GM19468 (cell line): ENCODE measurements around the gene FRMD4A.
"Not testable (repeated sequence)": the region's sequence is repeated elsewhere in the genome, so short reads cannot be mapped to it uniquely, and the experiment has no call there.

ENCODE experiments used
- ATAC-seq: cut with Tn5 transposase; IDR thresholded peaks from one replicate; pipeline ENCODE4 v1.9.1; 2021; ENCODE audit warnings: mild to moderate bottlenecking, moderate library complexity, moderate number of reproducible peaks; ENCODE audit not compliant: unreplicated experiment; ENCODE audit errors: extremely low read depth

FRMD4A gene

DNA sequence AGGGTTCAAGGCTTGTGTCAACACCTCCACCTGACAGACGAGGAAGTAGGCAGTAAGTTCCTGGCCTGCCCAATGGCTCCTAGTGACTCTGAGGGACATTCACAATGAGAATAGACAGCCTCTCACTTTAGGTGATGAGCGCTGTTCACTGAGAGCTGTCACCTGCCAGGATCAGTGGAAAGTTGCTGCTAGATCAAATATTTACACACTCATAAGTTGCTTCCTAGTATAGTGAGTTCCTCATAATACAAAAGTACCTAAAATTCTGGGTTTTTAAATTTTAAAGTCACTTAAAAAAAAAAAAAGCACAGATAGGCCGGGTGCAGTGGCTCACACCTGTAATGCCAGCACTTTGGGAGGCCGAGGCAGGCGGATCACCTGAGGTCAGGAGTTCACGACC, 423.2 kb downstream of the FRMD4A start:
- no peak for ATAC-seq

DNA sequence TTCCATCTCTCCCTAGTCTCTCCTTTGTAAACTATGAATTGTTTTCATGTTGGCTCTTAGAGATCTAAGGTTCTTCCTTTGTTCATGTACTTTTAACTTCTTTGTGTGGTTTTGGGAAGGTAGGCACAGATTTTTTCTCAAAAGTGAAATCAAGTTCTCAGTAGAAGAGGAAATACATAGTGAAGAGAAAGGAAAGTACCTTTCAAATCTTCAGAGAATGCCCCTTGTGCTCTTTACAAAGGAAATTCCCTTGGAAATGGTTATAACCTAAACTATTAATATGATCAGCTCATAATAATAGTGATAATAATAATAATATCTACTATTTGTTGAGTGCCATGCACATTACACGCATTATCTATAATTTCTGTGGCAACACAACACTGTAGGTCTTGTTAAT, 425.4 kb downstream of the FRMD4A start:
- no peak for ATAC-seq

DNA sequence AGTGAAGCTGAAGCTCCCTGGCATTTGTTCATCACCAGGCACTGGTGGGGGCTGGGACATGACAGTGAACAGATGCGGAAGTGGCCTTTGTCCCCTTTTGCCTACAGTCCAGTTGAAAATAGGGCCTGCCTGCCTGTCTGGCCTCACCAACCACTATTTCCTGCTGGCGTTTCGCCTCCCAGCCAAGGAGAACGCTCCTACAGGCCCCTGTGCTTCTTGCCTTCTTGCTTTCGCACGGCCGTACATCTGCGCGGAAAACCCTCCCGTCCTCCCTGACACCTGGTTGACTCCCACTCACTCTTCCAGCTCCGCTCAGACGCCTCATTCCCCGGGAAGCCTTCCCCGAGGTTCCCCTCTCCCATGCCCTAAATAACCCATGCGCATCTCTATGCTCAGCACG, 426.7 kb downstream of the FRMD4A start:
- ATAC-seq, result no peak

DNA sequence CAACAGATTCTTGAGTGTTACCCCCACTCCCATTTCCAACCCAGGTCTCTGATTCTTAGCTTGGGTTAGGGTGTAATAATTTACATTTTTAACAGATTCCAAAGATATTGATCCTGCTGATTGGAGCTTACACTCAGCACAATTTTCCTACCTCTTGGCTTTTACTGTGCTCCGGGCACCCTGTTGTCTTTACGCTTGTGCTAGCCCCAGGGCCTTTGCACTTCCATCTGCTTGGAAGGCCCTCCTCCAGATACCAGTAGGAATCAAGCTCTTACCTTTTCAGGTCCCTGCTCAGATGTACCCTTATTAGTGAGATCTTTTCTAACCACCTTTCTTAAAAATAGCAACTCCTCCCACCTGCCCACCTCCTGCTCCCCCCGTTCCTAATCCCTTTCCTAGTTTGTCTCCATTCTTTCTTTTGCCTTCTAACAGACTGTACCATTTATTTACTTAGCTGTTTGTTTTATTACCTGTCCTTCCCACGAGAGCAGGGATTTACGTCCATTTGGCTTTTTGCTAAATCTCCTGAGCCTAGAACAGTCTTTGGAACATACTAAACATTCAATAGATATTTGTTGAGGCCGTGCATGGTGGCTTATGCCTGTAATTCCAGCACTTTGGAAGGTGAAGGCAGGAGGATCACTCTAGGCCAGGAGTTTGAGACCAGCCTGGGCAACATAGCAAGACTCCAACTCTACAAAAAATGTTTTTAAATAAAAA, 427.7 kb downstream of the FRMD4A start:
- ATAC-seq, result no peak

DNA sequence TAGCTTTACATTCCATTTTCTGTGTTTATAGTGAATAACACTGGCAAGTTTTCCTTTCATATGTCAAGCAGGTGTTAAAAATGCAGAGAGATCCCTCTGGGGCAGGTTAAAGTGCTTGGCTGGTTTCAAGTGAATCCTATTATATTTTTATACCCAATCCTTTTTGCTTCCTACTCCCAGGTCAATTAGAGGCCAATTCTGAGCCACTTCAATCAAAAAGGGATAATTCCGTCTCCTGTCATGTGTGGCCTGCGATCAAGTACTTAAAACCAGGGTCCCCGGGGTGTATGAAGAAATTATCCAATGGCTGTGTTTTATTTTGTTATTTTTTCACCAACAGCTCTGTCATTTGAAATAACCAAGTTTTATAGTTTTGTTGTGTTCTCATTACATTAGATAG, 430.8 kb downstream of the FRMD4A start:
- ATAC-seq, result no peak

DNA sequence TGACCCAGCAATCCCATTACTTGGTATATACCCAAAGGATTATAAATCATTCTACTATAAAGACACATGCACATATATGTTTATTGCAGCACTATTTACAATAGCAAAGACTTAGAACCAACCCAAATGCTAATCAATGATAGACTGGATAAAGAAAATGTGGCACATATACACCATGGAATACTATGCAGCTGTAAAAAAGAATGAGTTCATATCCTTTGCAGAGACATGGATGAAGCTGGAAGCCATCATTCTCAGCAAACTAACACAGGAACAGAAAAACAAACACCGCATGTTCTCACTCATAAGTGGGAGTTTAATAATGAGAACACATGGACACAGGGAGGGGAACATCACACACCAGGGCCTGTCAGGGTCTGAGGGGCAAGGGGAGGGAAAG, 434.6 kb downstream of the FRMD4A start:
- not testable (repeated sequence) for ATAC-seq

DNA sequence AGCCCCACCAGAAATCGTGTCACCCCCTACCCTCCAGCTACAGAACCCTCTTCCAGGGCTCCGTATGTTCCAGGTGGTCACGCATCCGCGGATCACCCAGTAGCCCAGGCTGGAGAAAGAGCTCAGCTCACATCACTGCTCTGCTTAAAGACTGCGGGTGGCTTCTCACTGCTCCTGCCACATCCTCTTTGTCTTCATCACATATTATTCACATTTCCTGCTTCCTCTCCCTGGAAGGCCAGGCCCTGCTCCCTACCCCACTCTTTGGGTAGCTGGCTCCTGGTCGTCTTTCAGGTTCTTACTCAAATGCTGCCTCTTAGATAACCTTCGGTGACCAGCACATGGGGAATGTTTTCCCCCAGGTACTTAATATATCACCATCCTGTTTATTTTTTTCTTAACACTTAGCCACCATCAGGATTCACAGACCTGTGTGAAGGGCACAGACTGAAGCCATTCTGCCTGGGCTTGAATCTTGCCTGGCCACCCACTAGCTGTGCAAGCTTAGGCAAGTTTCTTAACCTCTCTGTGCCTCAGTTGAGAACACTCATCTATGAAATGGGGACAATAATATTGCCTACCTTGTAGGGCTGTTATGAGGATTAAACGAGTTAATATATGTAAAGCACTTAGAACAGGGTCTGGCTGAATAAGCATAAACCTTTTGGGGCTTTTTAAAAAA, 436.2 kb downstream of the FRMD4A start:
- ATAC-seq, result no peak

DNA sequence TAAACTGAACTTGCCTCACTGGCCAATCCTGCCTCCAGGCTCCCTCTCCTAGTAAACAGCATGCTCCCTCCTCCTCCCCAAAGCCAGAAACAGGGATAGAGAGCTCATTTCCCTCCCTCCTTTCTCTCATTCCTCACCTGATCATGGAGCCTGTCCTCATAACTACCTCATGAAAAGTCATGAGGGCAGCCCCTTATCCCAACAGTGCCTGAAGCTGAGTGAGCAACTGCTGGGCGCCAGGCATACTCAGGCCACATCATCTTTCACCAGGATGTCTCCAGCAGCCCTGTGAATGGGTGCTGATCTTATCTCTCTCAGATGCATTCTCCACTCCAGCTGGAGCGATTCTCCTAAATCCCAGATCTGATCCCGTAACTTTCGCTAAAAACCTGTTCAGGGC, 436.8 kb downstream of the FRMD4A start:
- no peak for ATAC-seq

DNA sequence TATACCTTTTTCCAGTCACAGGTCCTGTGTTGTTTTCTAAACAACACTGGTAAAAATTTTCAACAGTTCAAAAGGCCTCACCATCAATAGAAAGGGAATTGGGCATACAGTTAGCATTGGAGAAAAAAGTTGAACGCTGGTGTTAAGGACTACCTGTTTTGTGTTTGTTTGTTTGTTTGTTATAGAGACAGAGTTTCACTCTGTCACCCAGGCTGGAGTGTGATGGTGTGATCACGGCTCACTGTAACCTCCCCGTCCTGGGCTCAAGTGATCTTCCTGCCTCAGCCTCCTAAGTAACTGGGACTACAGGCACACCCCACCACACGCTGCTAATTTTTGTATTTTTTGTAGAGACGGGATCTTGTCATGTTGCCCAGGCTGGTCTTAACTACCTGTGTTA, 437.9 kb downstream of the FRMD4A start:
- ATAC-seq, result no peak

DNA sequence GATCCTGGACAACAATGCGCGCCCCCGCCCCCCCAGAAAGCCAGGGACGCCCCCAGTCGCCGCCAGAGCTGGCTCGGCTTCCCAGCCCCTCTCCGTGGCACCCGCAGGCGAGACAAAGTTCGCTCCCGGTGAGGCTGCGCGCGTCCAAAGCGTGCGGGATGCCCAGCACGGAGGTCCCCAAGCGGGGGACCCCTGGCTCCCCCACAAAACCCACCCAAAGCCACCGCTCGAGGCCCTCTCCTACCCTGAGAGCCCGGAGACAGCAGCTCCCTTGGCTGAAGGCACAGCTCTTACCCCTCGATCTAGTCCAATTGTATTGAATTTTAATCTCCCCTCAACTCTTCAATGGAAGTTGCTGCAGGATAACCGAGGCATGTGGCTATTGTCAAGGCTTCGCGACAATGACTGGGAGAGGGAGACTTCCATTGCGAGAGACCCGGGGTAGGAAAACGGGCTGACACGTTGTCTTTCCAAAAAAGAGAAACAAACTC, 438.7 kb downstream of the FRMD4A start:
- no peak for ATAC-seq

DNA sequence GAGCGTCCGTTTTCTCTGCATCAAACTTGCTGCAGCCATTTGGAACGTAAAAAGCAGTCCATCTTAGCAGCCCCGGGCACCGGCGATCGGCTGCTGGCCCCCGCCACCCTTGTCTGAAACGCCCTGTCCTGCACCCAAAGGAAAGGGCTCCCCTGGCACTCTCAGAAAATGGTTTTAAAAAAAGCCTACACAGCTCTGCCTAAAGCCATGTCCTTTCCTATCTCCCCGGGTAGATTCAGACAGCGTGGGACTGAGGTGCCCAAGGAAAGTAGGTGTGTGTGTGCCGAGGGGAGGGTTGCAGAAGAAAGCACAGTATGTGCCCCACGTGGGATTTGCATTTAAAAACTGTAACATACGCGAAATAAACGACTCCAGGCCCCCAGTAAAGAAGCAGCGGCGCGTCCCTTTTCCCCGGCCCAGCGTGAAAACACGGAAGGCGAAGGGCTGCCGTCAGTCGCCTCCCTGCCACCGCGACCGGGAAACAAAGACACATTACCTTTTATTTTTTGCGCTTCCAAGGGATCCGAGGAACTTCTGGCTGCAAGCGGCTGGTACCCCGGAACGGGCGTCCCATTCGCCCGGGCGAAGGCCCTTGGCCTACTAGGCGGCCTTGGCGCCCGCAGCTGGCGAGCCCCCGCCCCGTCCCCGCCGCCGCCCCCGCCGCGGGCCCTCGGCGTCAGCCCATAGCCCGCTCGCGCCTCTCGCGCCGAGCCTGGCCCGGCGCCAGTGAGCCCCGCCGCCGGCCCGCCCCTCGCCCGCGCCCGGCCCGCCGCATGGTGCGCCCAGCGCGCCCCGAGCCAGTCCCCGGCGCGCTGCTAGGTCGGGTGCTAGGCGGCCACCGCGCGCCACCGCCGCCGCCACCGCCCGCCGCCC, 439.4 kb downstream of the FRMD4A start:
- no peak for ATAC-seq

DNA sequence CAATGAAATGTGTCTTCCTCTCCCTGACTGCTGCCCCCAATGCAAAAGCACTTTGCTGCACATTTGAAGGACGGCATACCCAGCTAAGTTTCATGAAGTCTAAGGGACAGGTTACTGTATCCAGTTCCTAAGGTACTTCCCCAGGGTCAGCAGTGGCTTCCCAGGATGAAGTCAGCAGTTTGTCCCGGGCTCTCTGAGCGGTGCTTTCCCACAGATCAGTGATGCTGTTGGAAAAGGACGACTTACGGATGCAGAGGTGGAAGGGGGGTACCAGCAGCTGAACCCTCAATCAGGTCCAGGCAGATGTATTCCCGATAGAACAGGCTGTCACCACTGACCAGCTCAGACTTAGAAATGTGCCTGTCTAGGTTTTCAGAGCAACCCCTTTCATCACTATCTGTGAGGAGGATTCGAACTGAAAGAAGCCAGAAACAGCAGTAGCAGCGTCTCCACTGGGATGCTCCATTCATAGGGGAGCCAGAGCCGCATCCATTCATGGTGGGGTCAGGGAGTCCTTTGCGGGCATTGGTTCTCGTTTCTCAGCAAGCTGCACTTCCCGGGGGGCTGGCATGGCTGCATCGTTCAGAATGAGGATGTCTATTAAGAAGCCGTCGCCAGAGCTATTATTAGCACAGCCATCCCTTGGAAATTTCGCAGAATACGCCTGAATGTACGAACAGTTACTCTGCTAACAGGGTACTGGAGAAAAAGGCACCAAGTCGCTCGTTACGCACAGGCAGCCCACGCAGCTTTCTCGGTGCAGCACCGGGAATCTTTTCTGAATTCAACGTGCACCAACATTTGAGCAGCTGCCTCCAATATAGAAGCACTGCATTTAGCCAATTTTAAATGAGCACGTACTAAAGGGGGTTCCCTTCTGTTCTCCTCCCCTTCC, 440.2 kb downstream of the FRMD4A start:
- no peak for ATAC-seq

DNA sequence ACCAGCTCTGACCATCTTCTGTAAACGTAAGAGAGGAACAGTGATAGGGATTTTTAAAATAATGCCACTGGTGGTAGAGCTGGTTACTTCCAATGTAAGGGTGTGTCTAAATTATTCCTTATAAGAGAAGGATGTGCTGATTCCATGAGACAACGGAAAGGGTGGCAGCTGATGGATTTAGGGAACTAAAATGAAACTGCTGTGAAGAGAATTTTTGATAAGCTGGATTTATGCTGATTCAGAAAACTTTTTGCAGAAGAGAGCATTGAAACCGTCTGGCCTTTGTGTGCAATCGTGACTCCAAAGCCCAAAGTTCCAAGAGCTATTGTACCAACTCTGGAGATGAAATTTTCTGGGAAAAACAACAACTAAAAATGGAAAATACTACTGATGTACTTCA, 443.0 kb downstream of the FRMD4A start:
- no peak for ATAC-seq

DNA sequence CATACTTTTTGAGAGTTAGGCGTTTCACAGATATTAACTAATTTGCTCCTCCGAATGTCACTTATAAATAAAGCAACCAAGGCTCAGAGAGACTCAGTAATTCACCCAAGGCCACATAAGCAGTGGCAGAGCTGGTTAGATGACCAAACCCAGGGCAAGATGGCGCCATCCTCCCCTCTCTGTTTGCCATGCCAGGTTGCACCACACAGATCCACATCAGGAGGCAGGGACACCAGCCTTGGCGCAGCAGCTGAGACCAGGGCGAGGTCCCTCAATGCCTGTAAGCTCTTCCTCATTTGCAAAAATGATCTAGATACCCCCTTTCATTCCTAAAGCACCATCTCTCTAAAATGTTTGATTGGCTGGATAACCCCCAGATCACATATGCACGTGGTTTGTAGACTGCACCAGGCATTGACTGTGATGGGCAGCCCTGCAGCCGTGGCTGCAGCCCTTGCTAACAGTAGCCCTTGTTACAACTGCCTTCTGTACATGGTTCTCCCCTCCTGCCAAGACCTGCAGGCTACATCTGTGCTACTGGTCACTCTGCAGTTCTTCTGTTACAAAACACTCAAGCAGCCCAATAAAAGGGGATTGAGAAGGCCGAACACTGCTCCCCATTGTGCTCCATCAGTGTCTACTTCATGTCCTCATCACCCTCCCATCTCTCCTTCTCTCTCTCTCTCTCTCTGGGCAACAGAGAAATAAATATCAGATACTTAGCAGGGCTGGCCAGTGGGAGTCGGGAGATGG, 445.3 kb downstream of the FRMD4A start:
- no peak for ATAC-seq

DNA sequence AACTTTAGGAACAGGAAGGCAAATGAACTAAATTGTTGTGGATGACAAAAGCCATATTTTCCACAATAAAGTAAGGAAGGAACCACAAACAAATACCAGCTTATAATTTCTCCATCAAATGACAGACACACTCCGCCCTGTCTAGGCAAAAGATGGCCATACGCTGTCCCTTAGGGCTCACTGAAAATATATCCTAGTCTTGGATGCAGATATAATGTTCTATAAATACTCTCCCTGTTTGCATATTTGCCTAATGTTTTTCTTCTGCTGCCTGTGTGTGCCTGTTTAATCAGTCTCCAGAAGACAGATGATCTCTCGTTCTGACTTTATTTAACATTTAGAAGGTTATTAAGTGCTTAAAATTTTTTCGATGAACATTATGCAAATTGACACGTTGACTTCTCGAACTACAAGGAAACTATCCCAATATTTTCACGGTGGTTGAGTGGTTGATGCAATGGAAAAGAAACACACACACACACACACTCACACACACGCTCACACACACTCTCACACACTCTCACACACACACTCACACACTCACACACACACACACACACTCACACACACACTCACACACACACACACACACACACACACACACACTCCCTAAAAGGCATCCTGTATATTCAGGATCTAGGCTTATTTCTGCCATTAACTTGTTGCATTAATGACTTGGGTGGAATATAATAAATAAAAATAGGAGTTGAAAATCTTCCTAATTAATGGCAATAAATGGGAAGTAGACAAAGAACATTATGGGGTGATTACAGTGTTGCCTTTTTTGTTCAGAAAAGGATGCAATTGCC, 446.9 kb downstream of the FRMD4A start:
- no peak for ATAC-seq

DNA sequence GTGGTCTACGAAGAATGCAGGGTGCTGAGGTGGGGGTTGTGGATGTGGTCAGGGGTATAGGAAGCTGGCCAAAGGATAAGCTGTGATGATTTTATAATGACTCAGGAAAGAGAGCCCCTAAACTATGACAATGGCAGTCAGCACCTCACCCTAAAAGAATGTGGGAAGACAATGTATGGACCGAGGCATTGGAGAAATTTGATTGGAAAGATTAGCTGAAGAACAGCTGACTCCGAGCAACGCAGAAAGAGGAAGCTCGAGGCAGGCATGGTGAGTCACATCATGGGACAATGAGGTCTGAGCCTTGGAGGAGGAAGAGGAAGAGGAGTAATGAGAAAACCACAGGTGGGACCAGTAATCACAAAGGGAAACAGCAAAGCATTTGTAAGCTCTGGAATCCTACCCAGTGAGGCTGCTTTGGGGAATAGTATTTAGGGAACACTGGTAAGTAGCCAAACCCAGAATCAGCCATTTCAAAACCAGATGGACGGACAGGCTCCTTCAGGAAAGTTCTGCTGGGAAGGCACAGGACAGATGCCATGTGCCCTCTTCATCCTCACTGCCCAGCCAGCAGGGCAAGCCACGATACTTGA, 448.5 kb downstream of the FRMD4A start:
- no peak for ATAC-seq

DNA sequence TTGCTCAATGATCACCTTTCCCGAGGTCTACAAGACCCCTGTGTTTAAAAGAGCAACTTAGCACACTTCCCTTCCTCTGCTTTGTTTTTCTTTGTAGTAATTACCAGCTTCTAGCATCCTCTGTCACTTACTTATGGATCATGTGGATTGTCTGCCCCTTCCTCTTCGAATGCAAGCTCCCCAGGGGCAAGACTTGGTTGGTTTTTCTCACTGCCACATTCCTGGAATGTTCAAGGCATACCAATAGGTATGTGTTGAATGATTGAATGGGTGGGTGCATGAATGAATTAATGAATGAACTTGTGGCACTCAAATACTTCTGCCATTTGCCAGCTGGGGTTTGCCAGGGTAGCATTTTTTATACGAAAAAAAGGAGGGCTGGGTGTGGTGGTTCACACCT, 450.0 kb downstream of the FRMD4A start:
- ATAC-seq, result no peak
